T-helper 9 cell (primary cell): ENCODE data around the gene PRPSAP1.

Experiments
- DNase-seq: peaks from one replicate; pipeline ENCODE4 v3.0.0-alpha.2; 2020
- total RNA-seq, 2 donors: gene quantifications; one replicate each; lab custom pipeline; 2026; lab: John Stamatoyannopoulos, UW

Gene PRPSAP1, protein sequence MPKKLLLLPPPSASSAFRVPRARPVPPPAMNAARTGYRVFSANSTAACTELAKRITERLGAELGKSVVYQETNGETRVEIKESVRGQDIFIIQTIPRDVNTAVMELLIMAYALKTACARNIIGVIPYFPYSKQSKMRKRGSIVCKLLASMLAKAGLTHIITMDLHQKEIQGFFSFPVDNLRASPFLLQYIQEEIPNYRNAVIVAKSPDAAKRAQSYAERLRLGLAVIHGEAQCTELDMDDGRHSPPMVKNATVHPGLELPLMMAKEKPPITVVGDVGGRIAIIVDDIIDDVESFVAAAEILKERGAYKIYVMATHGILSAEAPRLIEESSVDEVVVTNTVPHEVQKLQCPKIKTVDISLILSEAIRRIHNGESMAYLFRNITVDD
- total RNA-seq = 17.6 to 30.6 reads per million in 2 donors

DNA sequence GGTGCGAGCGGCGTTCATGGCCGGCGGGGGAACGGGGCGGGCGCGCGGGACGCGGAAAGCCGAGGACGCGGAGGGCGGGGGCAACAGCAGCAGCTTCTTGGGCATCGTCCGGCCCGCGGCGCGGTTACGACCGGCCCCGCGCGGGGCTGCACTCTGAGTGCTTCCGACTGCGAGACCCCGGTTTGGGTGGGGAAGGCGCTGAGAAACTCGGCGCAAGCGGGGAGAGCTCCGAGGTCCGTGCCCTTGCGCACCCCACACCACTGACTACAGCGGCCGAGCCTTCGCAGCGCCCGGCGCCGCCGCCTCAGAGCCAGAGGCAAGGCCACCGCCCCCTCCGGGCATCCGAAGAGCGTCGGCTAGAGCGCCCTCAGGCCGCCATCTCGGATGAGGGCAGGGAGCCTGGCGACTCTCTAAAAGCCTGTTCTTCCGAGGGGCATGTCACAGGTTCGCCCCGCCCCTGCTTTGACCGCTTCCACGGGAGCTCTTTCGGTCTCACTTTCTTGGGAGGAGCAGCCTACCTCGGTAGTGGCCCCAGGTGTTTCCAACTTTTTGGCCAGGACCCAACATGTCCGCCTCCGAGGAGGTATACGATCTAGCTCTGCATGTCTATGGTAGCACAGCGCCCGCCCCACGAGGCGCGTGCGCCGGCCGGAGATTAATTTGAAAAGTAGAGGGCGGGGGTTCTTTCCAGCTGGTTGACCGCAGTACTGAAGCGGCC is at the start of gene PRPSAP1:
Gene PRPSAP1, minus strand, starts transcription at position 318 of the 718 bp plus-strand sequence. Its CDS starts 213 bp downstream, at position 105.
- DNase-seq = peak; percentile 62

DNA sequence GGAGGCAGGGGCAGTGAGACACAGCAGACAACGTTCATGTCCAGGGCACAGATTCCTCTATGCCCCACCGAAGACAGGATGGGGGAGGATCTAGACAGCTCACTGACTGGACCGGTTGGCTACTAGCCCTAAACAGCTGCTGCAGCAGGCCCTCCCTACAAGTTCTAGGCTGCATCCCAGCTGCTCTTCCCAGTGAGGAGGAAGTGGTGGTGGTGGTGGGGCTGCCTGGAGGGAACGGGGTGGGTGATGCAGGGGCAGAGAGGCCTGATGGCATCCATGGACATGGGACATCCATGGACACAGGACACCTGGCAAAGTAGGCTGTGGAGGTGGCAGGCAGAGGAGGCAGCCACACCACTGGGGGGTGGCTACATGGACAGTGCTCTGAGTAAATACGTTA is 49.0 kb upstream of the PRPSAP1 start:
- no peak for DNase-seq

DNA sequence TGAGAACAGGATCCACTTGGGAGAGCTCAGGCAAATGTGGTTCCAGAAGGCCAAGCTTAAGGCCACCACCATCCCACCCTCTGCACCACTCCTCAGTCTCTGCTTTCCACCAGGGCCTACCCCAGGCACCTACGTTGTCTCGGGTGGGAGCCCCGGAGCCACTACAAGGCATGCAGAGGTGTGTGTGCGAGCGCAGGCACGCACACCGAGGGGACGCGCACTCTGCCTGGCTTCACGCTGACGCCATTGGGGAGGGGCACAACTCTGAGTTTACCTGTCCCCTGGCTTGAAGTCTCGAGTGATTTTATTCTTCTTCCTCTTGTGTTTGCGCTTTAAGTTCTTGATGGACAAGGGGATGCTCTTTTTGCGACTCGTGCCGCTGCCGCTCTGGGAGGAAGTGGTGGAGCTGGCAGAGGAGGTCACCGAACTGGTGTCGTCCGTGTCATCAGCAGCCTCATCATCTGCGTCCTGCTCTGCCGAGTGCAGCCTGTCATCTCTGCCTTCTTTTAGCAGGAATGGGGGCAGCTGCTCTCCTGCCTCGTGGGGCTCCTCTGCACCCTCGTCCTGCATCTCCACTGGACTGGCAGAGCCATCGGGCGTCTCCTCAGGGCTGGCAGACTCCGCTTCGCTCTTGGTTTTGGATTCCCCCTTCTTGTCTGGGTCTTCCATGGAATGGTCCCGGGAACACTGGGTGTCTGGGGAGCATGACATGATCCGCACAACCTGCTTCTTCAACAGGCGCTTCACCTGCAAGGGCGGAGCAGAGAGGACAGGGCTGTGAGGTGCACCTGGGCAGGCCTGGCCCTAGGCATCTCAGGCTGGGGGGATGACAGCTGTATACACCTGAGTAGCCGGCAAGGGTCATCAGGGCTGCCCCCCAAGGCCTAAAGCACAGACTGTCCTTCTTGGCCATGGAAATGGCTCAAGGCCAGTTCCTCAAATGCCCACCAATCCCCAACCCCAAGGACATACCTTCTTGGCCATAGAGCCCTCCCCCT is 45.8 kb upstream of the PRPSAP1 start:
- no peak for DNase-seq

DNA sequence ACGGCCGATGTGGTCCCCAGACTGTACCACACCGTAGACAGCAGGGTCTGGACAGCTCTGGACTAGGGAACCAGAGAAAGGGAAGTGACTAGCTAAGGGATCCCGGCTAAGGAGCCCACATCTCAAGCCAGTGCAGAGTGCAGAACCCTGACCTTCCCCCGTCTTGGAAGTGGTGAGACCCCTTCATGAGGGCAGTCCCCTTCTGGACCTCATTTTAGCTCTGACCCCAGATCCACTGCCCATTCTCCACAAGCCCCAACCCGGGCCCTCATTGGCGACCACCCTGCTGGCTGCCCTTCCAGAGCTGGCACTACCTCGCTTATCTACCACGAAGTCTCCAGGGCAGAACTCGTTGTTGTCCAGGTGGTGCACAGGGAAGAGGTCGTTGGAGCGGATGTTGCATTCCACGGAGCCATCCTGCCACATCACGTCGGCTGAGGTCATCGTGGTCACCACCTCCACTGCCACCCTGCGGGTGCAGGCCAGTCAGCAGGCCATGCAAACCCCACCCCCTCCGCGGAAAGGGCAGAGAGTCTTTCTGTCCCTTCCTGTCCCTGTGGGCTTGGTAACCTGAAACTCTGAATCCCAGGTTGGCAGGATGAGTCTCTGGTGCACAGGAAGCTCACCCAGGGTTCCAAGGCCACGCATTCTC is 44.9 kb upstream of the PRPSAP1 start:
- no peak for DNase-seq

DNA sequence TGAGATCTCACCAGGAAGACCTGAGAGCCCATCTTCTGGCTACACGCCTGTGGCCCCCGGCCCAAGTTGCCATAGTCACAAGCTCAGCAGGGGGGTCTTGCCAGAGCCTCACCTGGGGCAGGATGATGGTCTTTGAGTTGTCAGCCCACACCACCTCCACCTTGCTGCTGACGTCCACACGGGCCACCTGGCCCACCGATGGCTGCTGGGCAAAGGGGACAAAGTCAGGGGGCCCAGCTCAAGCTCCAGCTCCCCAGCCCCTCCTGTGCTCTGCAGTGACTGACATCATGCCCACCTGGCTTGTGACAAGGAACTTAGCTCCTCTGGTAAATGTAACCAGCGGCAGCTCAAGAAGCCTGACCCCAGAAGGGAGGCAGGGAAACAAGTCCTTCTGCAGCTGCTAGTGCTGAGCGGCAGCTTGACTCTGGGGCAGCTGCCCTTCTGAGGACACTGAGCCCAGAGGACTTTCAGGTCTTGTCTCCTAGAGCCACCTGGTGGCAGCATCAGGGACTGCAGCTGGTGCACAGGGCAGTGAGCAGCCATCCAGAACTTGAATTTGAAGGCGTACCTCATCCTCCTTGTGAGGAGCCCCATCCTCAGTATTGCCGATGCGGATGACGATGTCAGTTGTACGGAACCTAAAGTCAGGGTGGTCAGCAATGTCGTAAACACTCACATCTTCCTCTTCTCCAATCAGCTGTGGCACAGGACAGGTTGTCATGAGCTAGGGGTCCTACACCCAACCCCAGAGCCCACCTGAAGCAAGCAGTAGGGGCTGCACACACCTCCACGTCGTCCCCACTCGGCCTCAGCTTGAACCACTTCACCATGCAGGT is 44.2 kb upstream of the PRPSAP1 start:
- peak; percentile 85 for DNase-seq

DNA sequence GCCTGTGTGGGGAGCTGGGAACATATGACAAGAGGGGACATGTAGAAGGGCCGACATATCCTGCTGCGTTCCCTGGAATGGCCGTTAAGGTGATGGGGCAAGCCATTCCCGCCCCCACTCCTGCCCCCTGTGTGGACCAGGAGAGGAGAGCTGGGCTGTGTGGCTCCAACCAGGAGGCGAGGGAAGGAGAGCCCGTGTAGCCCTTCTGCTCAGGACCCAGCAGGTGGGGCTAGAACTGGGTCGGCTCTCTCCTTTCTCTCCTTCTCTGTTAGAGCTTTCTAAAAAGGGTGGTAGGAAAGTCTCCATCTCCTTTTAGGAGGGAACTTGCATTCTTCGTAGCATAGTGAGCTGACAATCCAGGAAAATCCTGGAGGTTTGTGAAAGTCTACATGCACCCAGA is 43.5 kb upstream of the PRPSAP1 start:
- DNase-seq = no peak

DNA sequence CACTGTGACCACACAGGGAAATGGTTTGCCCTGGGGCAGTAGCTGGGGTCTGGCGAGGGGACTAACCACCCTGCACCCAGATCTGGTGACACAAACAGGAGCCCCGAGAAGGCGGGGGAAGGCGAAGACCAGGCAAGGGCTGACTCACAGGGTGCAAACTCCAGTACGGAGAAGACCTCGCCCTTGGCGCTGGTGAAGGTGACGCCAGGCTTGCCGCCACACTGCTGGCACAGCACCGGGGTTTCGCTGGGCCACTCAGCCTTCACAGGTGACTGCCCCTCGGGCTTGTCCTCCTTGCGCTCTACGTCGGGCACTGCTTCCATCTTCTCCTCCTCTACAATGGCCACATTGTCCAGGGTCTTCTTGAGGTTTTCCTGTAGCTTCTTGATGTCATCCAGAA is 42.3 kb upstream of the PRPSAP1 start:
- no peak for DNase-seq

DNA sequence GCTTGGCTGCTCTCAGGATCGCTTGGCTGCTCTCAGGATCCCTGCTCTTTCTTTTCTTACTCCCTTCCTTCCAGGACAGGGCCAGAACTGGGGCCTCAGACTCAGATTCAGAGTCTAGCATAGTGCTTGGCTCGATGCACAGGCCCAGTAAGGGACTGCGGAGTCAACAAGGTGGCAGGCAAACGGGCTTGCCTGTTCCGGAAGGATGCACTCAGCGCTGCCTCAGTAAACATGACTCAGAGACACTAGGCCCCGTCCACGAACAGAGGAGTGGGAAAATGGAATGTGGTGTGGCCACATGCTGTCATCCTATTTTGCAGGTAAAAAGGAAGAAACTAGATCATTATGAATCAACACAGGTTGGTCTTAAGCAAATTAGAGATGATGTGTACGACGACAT is 40.5 kb upstream of the PRPSAP1 start:
- DNase-seq = no peak

DNA sequence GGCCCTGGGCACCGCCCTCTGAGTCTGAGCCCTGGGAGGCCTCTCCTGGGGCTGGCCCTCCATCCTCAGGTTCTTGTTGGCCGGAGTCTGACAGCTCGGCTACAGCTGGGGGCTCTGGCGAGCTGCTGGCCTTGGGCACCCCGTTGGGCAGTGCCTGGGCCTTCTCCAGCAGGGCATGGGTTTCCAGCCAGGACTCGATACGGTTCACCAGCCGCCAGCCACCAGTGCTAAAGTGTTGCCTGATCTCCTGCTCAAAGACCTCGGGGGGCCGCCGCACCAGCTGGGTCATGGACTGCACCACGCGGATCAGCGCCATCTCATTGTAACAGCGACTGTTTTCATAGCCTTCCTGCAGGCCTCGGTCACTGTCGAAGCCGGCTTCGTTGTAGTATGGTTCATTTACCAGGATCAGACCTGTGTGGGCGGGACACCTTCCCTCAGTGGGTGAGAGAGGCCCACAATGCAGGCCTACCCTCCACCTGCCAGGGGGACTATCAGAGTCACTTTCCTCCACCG is 37.5 kb upstream of the PRPSAP1 start:
- no peak for DNase-seq

DNA sequence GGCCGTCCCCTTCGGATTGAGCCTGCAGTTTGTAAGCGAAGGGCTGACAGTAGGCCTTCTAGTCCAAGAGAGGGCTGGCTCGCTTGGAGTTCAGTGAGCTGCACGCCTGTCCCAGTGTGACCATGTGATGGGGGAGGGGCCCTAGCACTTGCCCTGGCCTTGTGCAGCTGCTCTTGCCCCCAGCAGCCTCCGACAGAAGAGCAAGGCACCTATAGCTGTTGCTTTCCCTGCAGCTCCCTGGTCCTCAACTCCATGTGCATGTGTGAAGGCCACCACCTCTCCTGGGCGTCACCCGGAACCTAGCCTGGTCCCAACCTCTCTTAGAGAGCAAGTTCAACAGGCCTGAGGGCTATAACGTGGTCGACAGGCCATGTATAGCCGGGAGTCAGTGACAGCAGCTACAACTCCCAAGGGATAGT is 36.3 kb upstream of the PRPSAP1 start:
- DNase-seq = no peak

DNA sequence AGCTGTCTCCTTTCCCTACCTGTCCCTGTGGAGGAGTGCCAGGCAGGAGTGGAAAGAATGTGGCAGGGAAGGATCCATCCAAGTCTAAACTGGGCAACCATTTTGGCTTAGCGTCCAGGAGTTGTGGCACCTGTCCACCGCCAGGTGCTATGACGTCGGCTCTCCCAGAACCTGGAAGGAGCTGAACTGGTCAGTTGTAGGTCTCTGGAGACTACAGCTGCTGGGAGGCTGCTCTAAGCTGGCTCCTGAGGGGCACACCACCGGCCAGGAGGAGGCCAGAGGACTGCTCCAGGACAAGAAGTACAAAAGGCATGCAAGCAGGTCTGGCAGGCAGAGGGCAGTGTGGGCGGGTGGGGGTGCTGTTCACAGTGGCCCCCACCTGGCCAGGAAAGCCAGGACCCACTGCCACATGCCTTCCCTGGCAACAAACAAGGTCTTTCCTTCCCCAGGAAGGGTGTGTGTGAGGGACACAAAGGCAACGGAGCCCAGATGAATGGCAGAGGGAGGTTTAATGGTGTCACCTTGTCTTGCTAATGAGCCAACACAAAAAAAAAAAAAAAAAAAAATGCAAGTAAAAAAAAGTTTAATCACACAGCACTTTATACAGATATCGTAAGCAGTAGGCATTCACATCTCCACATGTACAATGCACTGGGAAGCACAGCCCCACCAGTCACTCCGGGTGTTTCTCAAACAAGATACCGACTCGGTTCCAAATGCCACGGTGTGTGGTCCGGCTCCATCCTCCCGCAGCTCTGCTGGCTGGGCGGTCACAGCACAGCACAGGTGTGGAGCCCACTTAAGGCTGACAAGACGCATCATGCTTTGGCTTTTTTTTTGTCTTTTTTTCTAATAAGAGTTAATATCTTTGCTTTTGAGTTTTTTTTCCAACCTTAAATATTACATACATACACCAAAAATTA is 35.5 kb upstream of the PRPSAP1 start:
- DNase-seq = no peak

DNA sequence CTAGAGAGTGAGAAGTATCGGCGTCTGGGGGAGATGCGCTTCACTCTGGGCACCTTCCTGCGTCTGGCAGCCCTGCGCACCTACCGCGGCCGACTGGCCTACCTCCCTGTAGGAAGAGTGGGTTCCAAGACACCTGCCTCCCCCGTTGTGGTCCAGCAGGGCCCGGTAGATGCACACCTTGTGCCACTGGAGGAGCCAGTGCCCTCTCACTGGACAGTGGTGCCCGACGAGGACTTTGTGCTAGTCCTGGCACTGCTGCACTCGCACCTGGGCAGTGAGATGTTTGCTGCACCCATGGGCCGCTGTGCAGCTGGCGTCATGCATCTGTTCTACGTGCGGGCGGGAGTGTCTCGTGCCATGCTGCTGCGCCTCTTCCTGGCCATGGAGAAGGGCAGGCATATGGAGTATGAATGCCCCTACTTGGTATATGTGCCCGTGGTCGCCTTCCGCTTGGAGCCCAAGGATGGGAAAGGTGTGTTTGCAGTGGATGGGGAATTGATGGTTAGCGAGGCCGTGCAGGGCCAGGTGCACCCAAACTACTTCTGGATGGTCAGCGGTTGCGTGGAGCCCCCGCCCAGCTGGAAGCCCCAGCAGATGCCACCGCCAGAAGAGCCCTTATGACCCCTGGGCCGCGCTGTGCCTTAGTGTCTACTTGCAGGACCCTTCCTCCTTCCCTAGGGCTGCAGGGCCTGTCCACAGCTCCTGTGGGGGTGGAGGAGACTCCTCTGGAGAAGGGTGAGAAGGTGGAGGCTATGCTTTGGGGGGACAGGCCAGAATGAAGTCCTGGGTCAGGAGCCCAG is 33.5 kb upstream of the PRPSAP1 start:
- DNase-seq = no peak

DNA sequence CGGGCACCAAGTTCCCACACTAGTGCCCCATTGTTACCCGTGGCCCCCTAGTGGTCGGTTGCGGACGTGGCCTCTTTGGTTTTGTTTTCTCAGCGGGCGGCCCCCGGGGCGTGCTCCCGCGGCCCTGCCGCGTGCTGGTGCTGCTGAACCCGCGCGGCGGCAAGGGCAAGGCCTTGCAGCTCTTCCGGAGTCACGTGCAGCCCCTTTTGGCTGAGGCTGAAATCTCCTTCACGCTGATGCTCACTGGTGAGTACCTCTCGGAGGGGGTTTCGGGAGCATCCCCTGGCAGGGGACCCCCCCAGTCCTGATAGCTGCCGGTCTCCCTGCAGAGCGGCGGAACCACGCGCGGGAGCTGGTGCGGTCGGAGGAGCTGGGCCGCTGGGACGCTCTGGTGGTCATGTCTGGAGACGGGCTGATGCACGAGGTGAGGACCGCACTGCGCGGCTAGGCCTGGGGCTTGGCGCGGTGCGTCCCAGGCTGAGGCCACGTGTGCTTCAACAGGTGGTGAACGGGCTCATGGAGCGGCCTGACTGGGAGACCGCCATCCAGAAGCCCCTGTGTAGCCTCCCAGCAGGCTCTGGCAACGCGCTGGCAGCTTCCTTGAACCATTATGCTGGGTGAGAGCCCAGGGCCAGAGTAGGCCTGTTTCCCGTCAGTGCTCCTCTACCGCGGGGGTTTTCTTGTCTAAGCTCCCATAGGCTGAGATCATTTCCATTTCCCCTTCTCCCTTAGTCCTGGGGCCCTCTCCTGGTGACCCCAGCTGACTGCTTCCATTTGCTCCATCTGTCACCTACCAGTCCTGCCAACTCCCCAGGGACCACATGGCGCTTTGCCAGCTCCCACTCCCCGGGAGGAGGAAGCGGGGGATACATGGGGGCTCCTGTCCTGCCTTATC is 32.4 kb upstream of the PRPSAP1 start:
- DNase-seq = peak; percentile 78

DNA sequence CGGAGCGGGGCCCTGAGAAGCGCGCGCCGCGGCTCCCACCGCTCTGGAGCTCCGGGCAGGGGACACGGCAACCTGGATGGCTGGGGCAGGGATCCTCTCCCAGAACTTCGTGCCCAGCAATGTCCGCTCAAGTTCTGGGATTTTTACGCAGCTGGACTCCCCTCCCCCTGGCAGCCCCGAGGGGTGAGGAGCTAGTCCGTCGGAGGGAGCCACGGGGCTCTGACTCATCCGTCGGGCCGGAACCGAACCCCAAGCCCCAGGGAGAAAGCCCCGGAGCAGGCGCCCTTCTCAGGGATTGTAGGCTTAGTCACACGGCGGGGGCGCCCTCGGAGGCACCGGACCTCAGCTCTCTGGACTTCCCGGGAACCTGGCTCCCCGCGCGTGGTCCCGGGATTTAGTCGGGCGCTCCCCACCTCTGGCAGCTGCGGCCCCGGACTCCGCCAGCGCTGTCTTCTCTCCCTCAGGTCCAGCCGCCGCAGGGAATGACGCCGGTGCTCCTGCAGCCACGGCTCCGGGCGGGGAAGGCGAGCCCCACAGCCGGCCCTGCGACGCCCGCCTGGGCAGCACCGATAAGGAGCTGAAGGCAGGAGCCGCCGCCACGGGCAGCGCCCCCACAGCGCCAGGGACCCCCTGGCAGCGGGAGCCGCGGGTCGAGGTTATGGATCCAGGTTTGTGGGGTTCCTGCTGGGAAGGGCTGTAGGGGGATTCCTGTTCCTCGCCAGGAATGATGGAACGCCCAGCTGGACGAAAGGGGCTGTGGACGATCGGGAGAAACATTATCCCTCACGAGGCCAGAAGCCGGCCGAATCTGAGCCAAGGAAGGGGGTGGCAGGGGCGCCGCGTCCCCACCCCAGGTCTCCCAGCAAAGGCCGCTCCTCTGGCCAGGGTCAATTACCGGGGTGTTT is 31.5 kb upstream of the PRPSAP1 start:
- peak; percentile 38 for DNase-seq

DNA sequence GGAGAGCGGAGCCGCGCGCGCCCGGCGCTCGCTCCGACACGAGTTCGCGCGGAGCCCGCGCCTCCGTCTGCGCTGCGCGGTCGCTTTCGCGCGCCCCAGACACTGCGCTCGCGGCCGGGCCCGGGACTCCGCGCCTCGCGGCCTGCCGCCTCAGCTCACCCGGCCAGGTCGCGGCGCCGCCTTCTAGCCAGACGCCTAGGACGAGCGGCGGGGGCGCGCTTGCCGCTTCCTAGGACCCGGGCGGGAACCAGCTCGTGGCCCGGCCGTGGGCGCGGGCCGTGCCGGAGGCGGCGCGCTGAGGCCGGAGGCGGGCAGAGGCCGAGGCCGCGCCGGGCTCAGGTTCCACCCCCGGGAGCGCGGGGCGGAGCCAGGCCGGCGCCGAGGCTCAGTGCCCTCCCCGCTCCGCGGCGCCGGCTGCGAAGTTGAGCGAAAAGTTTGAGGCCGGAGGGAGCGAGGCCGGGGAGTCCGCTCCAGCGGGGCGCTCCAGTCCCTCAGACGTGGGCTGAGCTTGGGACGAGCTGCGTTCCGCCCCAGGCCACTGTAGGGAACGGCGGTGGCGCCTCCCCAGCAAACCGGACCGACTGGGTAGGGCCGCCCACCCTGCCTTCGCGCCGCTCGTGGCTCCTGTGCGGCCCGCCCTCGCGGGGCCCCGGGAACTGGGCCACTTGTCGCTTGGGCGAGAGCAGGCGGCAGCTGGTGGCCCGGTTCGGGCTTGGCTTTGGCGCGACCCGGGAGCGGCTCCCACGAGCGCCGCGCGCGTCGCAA is 30.7 kb upstream of the PRPSAP1 start, which contains the start of gene SPHK1:
Gene SPHK1, plus strand, starts transcription at position 388 of the 765 bp plus-strand sequence. CDS start 1,036 bp downstream, outside the sequence.
- peak; percentile 30 for DNase-seq
